Endodermal cell (in vitro differentiated cells): Measurements from ENCODE around the gene ACSM6. TPM values are rescaled to one million over a fixed set of nuclear protein-coding genes. Genes with fewer than 3 reads are reported as not detected.

Experiments used
- DNase-seq: peaks from one replicate; pipeline ENCODE4 v3.0.0-alpha.2; 2017
- H3K27ac ChIP-seq: 2 replicates; pipeline ENCODE4 v1.5.1; 2013; ENCODE audit warnings: mild to moderate bottlenecking, low read depth, low read length, moderate library complexity
- H3K27me3 ChIP-seq: 2 replicates; pipeline ENCODE4 v1.6.1; 2013; ENCODE audit warnings: mild to moderate bottlenecking, low read length, moderate library complexity; ENCODE audit not compliant: insufficient read depth, control insufficient read depth, poor library complexity, severe bottlenecking
- H3K36me3 ChIP-seq: 2 replicates; pipeline ENCODE4 v1.7.0; 2013; ENCODE audit warnings: mild to moderate bottlenecking, low read length, moderate library complexity; ENCODE audit not compliant: control insufficient read depth, insufficient read depth
- H3K4me1 ChIP-seq: one replicate; pipeline ENCODE4 v1.7.0; 2013; ENCODE audit warnings: low read length; ENCODE audit not compliant: control insufficient read depth, insufficient read depth
- H3K4me3 ChIP-seq: 2 replicates; pipeline ENCODE4 v1.5.1; 2013; ENCODE audit warnings: mild to moderate bottlenecking, low read length, moderate library complexity
- H3K9ac ChIP-seq: 2 replicates; pipeline ENCODE4 v1.6.1; 2013; ENCODE audit warnings: mild to moderate bottlenecking, low read length, moderate library complexity; ENCODE audit not compliant: poor library complexity, severe bottlenecking; ENCODE audit errors: extremely low read depth
- H3K9me3 ChIP-seq: 2 replicates; pipeline ENCODE4 v1.6.1; 2013; ENCODE audit warnings: mild to moderate bottlenecking, low read length, moderate library complexity; ENCODE audit not compliant: control insufficient read depth
- H3K27ac Mint-ChIP-seq: 2 replicates; pipeline ENCODE4 v1.8.0; 2020; ENCODE audit warnings: mixed read lengths
- H3K27me3 Mint-ChIP-seq: 2 replicates; pipeline ENCODE4 v1.8.0; 2021; ENCODE audit warnings: mild to moderate bottlenecking, mixed read lengths; ENCODE audit not compliant: insufficient read depth
- H3K36me3 Mint-ChIP-seq: 2 replicates; pipeline ENCODE4 v1.8.0; 2020; ENCODE audit warnings: low read depth, mixed read lengths
- H3K4me1 Mint-ChIP-seq: 2 replicates; pipeline ENCODE4 v1.8.0; 2020; ENCODE audit warnings: mixed read lengths
- H3K4me3 Mint-ChIP-seq: 2 replicates; pipeline ENCODE4 v1.8.0; 2020; ENCODE audit warnings: mild to moderate bottlenecking, moderate library complexity, mixed read lengths
- H3K9me3 Mint-ChIP-seq: 2 replicates; pipeline ENCODE4 v1.8.0; 2020; ENCODE audit warnings: mild to moderate bottlenecking, mixed read lengths
- WGBS, 2 experiments: methylation state at CpG; one replicate each; pipeline versions ENCODE4 v1.1.5 to v1.1.7; 2013; ENCODE audit warnings: missing lambda C conversion rate in 2 of 2, mixed read lengths in 1 of 2; ENCODE audit not compliant: insufficient coverage in 1 of 2, insufficient read length in 1 of 2; 5-methylcytosine and 5-hydroxymethylcytosine counted together
- total RNA-seq, 2 donors: library from RNA; stranded (reverse); fragmentation: NEBNext Ultra II Directional in 1 of 2; extraction: Animal tissue kit (Norgen Biotek cat#: 25700) in 1 of 2; gene quantifications; 2 replicates in 1 of 2; 3 replicates in 1 of 2; pipeline ENCODE4 v1.2.1, GENCODE V29; 2021
- TF ChIP-seq, protein P1 (sequence below): fragments of 200-600 bp; sonication (generic); conservative IDR thresholded peaks from 2 replicates; pipeline ENCODE4 v1.5.0; 2021; ENCODE audit warnings: antibody characterized with exemption, mild to moderate bottlenecking

ACSM6 gene
- total RNA-seq, 2 donors from 2014 or later, result not detected

DNA sequence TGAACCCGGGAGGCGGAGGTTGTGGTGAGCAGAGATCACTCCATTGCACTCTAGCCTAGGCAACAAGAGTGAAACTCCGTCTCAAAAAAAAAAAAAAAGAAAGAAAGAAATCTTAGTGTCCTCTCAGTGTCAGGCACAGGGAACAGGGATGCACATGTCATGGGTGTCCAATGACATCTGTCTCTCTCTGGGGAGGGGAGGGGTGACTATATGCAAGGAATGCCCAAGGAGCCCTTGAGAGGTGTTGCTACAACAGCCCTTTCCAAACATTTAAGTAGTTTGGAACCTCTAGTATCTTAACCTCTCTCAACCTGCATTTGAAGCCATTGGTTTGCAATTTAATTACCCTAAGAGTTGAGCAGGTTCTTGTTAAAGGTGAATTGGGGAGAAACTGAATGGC lies 67.9 kb downstream of the ACSM6 start:
- H3K27me3 Mint-ChIP-seq, result no peaks in the 10 kb centered on the region
- H3K4me1 Mint-ChIP-seq, result peaks cover 58% of the 10 kb centered on the region
- no peak overlapping the region for H3K4me3 ChIP-seq
- no peak for DNase-seq
- peaks cover 20% of the 10 kb centered on the region for H3K4me1 ChIP-seq
- H3K27me3 ChIP-seq, result no peaks in the 10 kb centered on the region
- no peak overlapping the region for H3K27ac Mint-ChIP-seq
- H3K4me3 Mint-ChIP-seq, result no peak overlapping the region
- TF ChIP-seq, protein P1, sequence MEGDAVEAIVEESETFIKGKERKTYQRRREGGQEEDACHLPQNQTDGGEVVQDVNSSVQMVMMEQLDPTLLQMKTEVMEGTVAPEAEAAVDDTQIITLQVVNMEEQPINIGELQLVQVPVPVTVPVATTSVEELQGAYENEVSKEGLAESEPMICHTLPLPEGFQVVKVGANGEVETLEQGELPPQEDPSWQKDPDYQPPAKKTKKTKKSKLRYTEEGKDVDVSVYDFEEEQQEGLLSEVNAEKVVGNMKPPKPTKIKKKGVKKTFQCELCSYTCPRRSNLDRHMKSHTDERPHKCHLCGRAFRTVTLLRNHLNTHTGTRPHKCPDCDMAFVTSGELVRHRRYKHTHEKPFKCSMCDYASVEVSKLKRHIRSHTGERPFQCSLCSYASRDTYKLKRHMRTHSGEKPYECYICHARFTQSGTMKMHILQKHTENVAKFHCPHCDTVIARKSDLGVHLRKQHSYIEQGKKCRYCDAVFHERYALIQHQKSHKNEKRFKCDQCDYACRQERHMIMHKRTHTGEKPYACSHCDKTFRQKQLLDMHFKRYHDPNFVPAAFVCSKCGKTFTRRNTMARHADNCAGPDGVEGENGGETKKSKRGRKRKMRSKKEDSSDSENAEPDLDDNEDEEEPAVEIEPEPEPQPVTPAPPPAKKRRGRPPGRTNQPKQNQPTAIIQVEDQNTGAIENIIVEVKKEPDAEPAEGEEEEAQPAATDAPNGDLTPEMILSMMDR, result no peak
- H3K9me3 ChIP-seq, result peaks cover 17% of the 10 kb centered on the region
- H3K27ac ChIP-seq, result no peak overlapping the region
- WGBS, 2 experiments, result 93 to 100% methylated on average over 2 to 3 of the region's 3 CpGs
- peaks cover 83% of the 10 kb centered on the region for H3K36me3 ChIP-seq
- H3K36me3 Mint-ChIP-seq, result peaks cover 66% of the 10 kb centered on the region
- H3K9ac ChIP-seq, result no peak overlapping the region
- H3K9me3 Mint-ChIP-seq, result peaks cover 12% of the 10 kb centered on the region

DNA sequence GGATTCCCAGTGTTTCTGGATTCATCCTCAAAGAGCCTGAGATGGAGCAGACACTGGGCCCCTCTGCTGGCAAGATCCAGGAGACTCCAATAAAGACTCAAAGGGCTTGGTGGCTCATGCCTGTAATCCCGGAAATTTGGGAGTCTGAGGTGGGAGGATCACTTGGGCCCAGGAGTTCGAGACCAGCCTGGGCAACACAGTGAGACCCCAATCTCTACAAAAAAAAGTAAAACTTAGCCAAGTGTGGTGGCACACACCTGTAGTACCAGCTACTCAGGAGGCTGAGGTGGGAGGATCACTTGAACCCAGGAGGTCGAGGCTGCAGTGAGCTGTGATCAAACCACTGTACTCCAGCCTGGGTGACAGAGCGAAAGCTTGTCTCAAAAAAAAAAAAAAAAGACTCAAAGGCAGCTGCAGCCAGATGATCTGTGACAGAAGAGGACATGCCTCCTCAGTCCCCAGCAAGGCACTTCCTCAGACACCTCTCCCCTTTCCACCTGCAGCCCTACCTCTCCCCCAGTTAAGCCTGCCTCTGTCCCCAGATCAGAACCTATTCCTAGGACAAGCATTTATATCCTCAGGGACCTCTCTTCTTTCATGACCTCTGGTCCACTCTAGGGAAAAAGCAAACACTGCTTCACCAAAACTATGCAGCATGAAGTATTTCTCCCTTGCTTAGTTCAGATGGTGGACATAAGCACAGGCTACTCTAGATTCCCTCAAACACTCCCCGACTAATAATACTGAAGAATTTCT lies 68.9 kb downstream of the ACSM6 start:
- Histone ChIP-seq H3K27me3 (no peaks in the 10 kb centered on the region), H3K27ac (no peak overlapping the region), H3K4me1 (peaks cover 26% of the 10 kb centered on the region), H3K9ac (no peak overlapping the region), H3K36me3 (peaks cover 83% of the 10 kb centered on the region), H3K4me3 (no peak overlapping the region), H3K9me3 (peaks cover 8% of the 10 kb centered on the region)
- peaks cover 60% of the 10 kb centered on the region for H3K36me3 Mint-ChIP-seq
- H3K27ac Mint-ChIP-seq, result peak overlapping the region; percentile 92
- peaks cover 60% of the 10 kb centered on the region for H3K4me1 Mint-ChIP-seq
- WGBS, 2 experiments, result 81 to 93% methylated on average over 3 to 5 of the region's 5 CpGs
- no peaks in the 10 kb centered on the region for H3K27me3 Mint-ChIP-seq
- no peak for DNase-seq
- peaks cover 5% of the 10 kb centered on the region for H3K9me3 Mint-ChIP-seq
- no peak overlapping the region for H3K4me3 Mint-ChIP-seq
- TF ChIP-seq, protein P1, result no peak

DNA sequence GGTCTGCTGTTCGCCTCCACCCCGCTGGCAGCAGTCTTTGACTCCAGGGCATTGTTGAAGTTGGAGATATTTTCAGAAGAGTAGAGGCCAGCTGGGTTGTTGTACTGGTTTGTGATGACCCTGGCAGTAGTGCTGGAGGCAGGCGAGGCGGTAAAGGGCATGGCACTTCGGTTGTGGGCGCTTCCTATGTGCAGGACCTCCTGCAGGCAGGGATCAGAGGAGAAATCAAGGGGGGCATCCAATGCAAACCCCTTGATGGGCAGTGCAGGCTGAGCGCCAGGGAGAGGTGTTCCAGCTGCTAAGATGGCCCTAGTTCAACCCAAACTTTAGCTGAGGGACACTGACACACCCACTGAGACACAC lies 69.8 kb downstream of the ACSM6 start:
- Histone ChIP-seq H3K36me3 (peaks cover 83% of the 10 kb centered on the region), H3K27me3 (no peaks in the 10 kb centered on the region), H3K9me3 (no peaks in the 10 kb centered on the region), H3K27ac (no peak overlapping the region), H3K4me1 (peaks cover 26% of the 10 kb centered on the region), H3K4me3 (no peak overlapping the region), H3K9ac (no peak overlapping the region)
- Mint-ChIP-seq H3K9me3 (no peaks in the 10 kb centered on the region), H3K27ac (peak overlapping the region; percentile 92), H3K27me3 (no peaks in the 10 kb centered on the region), H3K4me3 (no peak overlapping the region), H3K4me1 (peaks cover 69% of the 10 kb centered on the region), H3K36me3 (peaks cover 58% of the 10 kb centered on the region)
- DNase-seq, result no peak
- TF ChIP-seq, protein P1, result no peak
- WGBS, 2 experiments, result 77 to 81% methylated on average over 3 to 7 of the region's 7 CpGs
